ENCODE data around the gene ART5. TPM values are rescaled to one million over a fixed set of nuclear protein-coding genes. Genes with fewer than 3 reads are reported as not detected.

Gene ART5
- polyA plus RNA-seq, 1 donor (not counting 4 experiments of a cell fraction or from before 2014, with no cell fraction given), result not detected

DNA sequence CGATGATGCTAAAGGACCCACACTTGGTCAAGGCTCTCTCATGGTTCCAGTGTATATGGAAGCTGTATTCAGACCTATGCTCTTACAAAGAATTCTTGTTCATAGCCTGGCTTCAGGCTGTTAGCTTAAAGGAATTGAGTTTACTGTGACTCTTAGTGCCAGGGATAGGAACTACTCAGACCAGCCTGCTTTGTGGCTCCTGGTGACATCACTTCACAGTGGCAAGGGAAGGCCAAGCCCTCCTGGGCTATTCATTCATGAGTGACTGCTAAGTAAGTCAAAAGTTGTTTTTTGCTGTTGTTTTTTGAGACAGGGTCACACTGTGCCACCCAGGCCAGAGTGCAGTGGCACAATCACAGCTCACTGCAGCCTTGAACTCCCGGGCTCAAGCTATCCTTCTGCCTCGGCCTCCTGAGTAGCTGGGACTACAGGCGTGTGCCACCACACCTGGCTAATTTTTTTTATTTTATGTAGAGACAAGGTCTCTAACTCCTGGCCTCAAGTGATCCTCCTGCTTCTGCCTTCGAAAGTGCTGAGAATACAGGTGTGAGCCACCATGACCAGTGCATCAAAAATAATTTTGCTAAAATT lies 9.6 kb downstream of the ART5 start:
- H2AFZ ChIP-seq (ENCODE audit: control insufficient read depth, low read length), result no peak overlapping the region
- dilution Hi-C loops (cut with MboI; ENCODE audit: extremely low pct_ligation_motif_present, low sequenced_read_pairs), result no loop called here
- H3K4me1 ChIP-seq (ENCODE audit: control insufficient read depth, extremely low read depth, insufficient read depth, low read length), result no peaks in the 10 kb centered on the region
- DNase-seq (ENCODE audit: low read depth, low spot score), result no peak
- H3K36me3 ChIP-seq (ENCODE audit: control insufficient read depth in 2 of 2, extremely low read depth in 1 of 2, insufficient read depth in 2 of 2, low read length in 2 of 2), result no peaks in the 10 kb centered on the region
- no peaks in the 10 kb centered on the region for H3K9me1 ChIP-seq (ENCODE audit: control insufficient read depth, extremely low read depth, insufficient read depth, low read length)
- H3K27ac ChIP-seq (ENCODE audit: control insufficient read depth, insufficient read depth, low read length), result no peak overlapping the region
- no peak overlapping the region for H3K4me3 ChIP-seq (ENCODE audit: control insufficient read depth in 2 of 3, extremely low read depth in 1 of 3, insufficient read depth in 2 of 3, low read depth in 1 of 3, low read length in 3 of 3)
- TF ChIP-seq EZH2 (IDR thresholded peaks at IDR 0.05; ENCODE audit: low read length), result no peak
- TF ChIP-seq, protein P1, sequence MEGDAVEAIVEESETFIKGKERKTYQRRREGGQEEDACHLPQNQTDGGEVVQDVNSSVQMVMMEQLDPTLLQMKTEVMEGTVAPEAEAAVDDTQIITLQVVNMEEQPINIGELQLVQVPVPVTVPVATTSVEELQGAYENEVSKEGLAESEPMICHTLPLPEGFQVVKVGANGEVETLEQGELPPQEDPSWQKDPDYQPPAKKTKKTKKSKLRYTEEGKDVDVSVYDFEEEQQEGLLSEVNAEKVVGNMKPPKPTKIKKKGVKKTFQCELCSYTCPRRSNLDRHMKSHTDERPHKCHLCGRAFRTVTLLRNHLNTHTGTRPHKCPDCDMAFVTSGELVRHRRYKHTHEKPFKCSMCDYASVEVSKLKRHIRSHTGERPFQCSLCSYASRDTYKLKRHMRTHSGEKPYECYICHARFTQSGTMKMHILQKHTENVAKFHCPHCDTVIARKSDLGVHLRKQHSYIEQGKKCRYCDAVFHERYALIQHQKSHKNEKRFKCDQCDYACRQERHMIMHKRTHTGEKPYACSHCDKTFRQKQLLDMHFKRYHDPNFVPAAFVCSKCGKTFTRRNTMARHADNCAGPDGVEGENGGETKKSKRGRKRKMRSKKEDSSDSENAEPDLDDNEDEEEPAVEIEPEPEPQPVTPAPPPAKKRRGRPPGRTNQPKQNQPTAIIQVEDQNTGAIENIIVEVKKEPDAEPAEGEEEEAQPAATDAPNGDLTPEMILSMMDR (optimal IDR thresholded peaks at IDR 0.05 in 1 of 3, IDR thresholded peaks at IDR 0.05 in 1 of 3, conservative IDR thresholded peaks at IDR 0.05 in 1 of 3; ENCODE audit: extremely low read depth in 1 of 3, insufficient read depth in 2 of 3, low read length in 3 of 3), result no peak
- H3K9me3 ChIP-seq (ENCODE audit: control insufficient read depth, low read depth, low read length), result no peaks in the 10 kb centered on the region
- H3K79me2 ChIP-seq (ENCODE audit: control insufficient read depth, insufficient read depth, low read length), result no peaks in the 10 kb centered on the region
- no peak overlapping the region for H3K9ac ChIP-seq (ENCODE audit: control insufficient read depth, extremely low read depth, insufficient read depth, low read length)
- H3K27me3 ChIP-seq (ENCODE audit: control insufficient read depth, extremely low read depth, insufficient read depth, low read length), result peaks cover 5% of the 10 kb centered on the region
- no peak overlapping the region for H3K4me2 ChIP-seq (ENCODE audit: control insufficient read depth, extremely low read depth, insufficient read depth, low read depth, low read length)
- no peak for FAIRE-seq
- H4K20me1 ChIP-seq (ENCODE audit: control insufficient read depth, extremely low read depth, insufficient read depth, low read length), result no peaks in the 10 kb centered on the region

GRCh38 chr11:3631331-3631730 lies 10.5 kb downstream of the ART5 start:
- no peak overlapping the region for H3K4me3 ChIP-seq (ENCODE audit: control insufficient read depth in 2 of 3, extremely low read depth in 1 of 3, insufficient read depth in 2 of 3, low read depth in 1 of 3, low read length in 3 of 3)
- H3K27ac ChIP-seq (ENCODE audit: control insufficient read depth, insufficient read depth, low read length), result no peak overlapping the region
- H2AFZ ChIP-seq (ENCODE audit: control insufficient read depth, low read length), result no peak overlapping the region
- H3K9me1 ChIP-seq (ENCODE audit: control insufficient read depth, extremely low read depth, insufficient read depth, low read length), result no peaks in the 10 kb centered on the region
- no peak overlapping the region for H3K4me2 ChIP-seq (ENCODE audit: control insufficient read depth, extremely low read depth, insufficient read depth, low read depth, low read length)
- FAIRE-seq (no peak), DNase-seq (ENCODE audit: low read depth, low spot score) (no peak)
- dilution Hi-C loops (cut with MboI; ENCODE audit: extremely low pct_ligation_motif_present, low sequenced_read_pairs), result no loop called here
- H4K20me1 ChIP-seq (ENCODE audit: control insufficient read depth, extremely low read depth, insufficient read depth, low read length), result no peaks in the 10 kb centered on the region
- no peak overlapping the region for H3K9ac ChIP-seq (ENCODE audit: control insufficient read depth, extremely low read depth, insufficient read depth, low read length)
- H3K9me3 ChIP-seq (ENCODE audit: control insufficient read depth, low read depth, low read length), result no peaks in the 10 kb centered on the region
- TF ChIP-seq, protein P1 (optimal IDR thresholded peaks at IDR 0.05 in 1 of 3, IDR thresholded peaks at IDR 0.05 in 1 of 3, conservative IDR thresholded peaks at IDR 0.05 in 1 of 3; ENCODE audit: extremely low read depth in 1 of 3, insufficient read depth in 2 of 3, low read length in 3 of 3), result no peak
- TF ChIP-seq EZH2 (IDR thresholded peaks at IDR 0.05; ENCODE audit: low read length), result no peak
- no peaks in the 10 kb centered on the region for H3K36me3 ChIP-seq (ENCODE audit: control insufficient read depth in 2 of 2, extremely low read depth in 1 of 2, insufficient read depth in 2 of 2, low read length in 2 of 2)
- H3K79me2 ChIP-seq (ENCODE audit: control insufficient read depth, insufficient read depth, low read length), result no peaks in the 10 kb centered on the region
- peaks cover 5% of the 10 kb centered on the region for H3K27me3 ChIP-seq (ENCODE audit: control insufficient read depth, extremely low read depth, insufficient read depth, low read length)
- H3K4me1 ChIP-seq (ENCODE audit: control insufficient read depth, extremely low read depth, insufficient read depth, low read length), result no peaks in the 10 kb centered on the region

All from keratinocyte (primary cell).